B cell (primary cell): ENCODE results near the gene MGARP.
"Not testable (repeated sequence)": the region's sequence is repeated elsewhere in the genome, so short reads cannot be mapped to it uniquely, and the experiment has no call there.

Source experiments
- CTCF ChIP-seq: fragments of 200-600 bp; IDR thresholded peaks from one replicate; pipeline ENCODE4 v1.8.0; 2022; ENCODE audit warnings: antibody characterized with exemption, mild to moderate bottlenecking
- EZH2 ChIP-seq: IDR thresholded peaks from 2 replicates; pipeline ENCODE4 v1.6.1; 2012; ENCODE audit warnings: borderline replicate concordance, low read depth, mild to moderate bottlenecking, moderate library complexity, low read length; ENCODE audit not compliant: insufficient read depth, poor library complexity, severe bottlenecking

- TF ChIP-seq CTCF, EZH2: not testable (repeated sequence)
These were observed 33.4 kb upstream of the MGARP start for GRCh38 chr4:139313414-139313813.
